ENCODE measurements around the gene NHLH1.

Gene NHLH1

DNA sequence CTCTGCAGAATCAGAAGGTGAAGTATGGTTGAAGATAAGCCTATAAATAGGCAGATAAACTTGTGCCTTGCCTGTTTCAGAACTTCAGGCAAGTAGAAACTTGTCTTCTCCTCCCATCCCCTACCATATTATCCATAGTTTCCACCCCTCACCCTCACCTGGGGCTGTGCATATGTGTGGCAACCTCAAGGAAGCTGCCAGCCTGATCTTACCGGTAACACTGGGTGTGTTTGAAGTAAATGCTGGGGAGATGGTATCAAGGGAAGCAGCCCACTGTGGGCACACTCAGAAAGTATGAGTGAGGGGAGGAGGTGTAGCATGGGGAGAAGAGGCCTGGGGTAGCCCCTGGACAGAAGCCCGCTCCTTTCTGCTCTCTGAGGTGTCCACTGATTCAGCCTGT lies 48.0 kb downstream of the NHLH1 start:
- no peak for DNase-seq

DNA sequence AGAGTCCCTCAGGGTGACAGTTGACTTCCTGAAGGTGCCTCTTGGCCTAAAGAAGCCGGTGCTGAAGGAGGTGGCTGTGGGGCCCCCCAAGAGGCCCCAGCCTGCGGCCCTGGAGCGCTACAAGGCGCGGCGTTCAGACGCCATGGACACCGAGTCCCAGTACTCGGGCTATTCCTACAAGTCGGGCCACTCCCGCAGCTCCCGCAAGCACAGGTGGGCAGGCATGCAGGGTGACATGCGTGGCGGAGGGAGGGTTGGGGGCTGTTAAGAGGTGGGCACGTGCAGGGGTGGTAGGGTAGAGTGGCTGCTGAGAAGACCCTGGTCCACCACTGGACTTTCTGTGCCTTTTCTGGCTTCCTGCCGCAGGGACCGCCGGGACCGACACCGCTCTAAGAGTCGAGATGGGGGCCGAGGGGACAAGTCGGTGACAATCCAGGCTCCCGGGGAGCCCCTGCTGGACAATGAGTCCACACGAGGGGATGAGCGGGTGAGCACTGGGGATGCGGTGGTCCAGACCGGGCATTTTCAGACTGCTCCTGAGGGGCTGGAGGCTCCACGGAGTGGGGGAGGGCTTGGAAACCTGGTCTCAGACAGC lies 48.9 kb downstream of the NHLH1 start:
- DNase-seq, result no peak

DNA sequence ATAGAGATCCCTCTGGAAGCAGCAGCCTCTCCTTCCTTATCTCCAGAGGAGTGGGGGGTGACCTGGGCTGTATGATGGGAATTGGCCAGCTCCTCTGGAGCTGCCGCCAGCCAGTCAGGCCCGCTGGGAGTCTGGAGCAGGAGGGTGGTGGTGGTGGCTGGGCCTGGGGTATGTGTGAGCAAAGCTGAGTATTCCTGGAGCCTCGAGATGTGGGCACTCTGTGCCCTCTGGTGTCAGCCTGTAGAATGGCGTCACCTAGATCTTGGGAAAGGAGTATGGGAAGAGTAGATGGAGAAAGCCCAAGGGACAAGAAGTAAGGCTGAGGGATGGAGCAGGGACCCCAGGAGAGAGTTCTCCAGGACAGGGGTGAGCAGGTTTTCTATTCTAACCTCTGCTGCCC lies 49.5 kb downstream of the NHLH1 start:
- no peak for DNase-seq

DNA sequence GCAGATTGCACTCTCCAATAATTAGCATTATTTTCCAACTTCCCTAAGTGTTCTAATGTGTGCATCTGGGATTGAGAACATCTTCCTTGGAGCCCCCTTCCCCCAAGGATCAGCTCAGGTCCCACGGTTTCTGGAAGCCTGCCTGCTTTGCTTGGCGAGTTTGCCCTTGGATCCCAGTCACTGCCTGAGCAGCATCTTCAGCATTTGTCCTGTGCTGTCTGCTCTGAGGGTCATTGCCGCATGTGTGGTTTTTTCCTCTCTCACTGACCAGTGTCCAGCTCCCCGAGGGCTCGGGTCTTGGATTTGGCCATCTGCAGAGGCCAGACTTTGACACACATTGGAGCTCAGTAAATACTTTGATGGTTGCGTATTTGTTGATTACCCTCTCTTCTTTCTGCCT lies 51.6 kb downstream of the NHLH1 start:
- no peak for DNase-seq

DNA sequence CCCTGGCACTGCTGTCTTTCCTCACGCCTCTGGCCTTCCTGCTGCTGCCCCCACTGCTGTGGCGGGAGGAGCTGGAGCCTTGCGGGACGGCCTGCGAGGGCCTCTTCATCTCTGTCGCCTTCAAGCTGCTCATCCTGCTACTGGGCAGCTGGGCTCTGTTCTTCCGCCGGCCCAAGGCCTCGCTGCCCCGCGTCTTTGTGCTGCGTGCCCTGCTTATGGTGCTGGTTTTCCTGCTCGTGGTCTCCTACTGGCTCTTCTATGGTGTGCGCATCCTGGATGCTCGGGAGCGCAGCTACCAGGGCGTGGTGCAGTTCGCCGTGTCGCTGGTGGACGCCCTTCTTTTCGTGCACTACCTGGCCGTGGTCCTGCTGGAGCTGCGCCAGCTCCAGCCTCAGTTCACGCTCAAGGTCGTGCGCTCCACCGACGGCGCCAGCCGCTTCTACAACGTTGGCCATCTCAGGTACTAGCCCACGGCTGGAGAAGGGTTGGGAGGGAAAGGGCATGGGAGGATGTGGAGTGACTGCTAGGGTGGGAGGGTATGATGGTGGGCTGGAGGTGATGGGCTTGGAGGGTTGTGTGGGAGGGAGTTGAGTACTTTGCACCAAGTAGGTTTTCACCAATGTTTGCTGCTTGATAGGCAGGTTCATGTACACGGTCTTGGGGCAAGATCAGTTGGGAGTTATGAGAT lies 52.4 kb downstream of the NHLH1 start:
- no peak for DNase-seq

DNA sequence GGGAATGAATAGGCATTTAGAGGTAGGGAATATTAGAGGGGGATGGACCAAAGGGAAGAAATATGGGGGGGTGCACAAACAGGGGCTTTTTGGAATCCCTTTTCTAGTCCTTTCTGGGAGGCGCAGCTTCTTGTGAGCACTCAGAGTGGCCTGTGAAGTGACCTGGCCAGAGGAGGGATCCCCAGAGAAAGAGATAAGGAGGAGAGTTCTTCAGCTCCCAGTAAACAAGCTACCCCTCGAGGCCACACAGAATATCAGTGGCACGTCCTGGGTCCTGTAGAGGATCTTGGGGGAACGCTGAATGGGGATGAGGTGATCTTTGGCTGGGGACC lies 52.9 kb downstream of the NHLH1 start:
- DNase-seq, result no peak

DNA sequence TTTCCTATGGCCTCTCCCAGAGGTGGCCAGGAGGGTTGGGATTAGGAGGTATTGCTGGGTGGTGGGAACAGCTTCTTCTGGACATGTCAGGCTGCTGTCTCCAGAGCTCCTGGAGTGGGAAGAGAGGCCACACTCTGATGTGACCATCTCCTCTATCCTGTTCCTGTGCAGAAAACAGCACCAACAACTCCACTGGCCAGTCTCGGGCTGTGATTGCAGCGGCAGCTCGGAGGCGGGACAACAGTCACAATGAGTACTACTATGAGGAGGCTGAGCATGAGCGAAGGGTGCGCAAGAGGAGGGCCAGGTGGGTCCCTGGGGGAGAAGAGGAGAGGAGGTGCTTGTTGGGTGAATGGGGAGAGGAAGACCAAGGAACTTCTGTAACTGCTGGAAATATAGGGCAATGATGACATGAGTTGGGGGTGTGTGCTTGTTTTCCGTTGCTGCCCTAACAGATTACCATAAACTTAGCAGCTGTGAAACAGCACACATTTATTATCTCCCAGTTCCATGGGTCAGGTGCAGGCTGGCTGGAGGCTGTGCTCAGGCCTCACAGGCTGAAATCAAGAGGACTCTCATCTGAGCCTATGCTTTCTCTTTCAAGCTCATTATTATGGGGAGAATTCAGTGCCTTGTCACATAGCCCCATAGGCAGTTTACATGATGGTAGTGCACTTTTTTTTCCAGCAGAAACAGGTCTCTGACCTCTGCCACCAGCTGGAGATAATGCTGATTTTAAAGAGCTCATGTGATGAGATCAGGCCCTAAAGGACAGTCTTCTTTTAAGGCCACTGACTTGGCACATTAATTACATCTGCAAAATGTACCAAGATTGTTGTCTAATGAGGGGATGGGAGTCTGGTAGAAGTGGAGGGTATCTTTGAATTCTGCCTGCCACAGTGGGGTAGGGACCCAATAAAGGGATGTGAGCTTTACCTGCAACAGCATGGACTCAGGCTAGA lies 54.3 kb downstream of the NHLH1 start:
- DNase-seq, result no peak

DNA sequence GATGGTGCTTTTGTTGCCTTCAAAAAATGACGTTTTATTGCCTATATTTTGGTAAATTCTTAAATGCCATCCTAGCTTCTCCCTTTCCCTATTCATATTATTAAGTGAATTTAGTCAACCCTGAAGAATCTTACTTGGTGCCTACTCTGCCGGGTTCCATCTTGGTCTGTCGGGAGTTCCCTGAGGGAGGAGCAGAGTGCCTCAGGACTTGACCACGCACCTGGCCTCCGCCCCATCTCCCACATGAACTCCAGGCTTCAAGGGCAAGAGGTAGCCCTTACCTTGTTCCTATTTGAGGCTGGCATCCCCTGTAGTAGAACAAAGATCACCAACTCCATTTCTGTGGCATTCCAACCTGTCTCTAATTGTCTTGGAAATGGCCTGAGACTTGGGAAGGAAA lies 55.0 kb downstream of the NHLH1 start:
- DNase-seq, result no peak
